Measurements from ENCODE around the gene PLN. TPM values are rescaled to one million over a fixed set of nuclear protein-coding genes. Genes with fewer than 3 reads are reported as not detected.

Gene PLN
- total RNA-seq, 1 experiment from 2014 or later: not detected

DNA sequence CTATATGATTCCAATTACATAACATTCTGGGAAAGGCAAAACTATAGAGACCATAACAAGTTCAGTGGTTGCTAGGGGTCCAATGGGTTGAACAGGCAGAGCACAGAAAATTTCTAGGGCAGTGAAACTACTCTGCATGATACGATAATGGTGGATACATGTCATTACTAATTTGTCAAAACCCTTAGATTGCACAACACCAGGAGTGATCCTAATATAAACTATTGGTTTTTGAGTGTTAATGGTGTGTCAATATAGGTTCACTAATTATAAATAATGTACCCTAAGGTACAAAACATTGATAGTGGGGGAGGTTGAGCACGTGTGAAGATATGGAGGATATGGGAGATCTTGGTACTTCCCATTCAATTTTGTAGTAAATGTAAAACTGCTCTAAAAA, 42.4 kb upstream of the PLN start:
- no peaks in the 10 kb centered on the region for H3K4me1 ChIP-seq
- H3K9me3 ChIP-seq: no peaks in the 10 kb centered on the region
- Mint-ChIP-seq H3K4me3 (ENCODE audit: unreplicated experiment) (no peak overlapping the region), H3K36me3 (ENCODE audit: insufficient read depth, unreplicated experiment) (no peaks in the 10 kb centered on the region), H3K9me3 (ENCODE audit: unreplicated experiment) (peaks cover 7% of the 10 kb centered on the region), H3K27ac (ENCODE audit: unreplicated experiment) (no peak overlapping the region), H3K27me3 (ENCODE audit: insufficient read depth, unreplicated experiment) (no peaks in the 10 kb centered on the region), H3K4me1 (ENCODE audit: low read depth, unreplicated experiment) (no peaks in the 10 kb centered on the region)
- BruUV-seq (replicated peaks): no TSS peak
- TF ChIP-seq, protein P1, sequence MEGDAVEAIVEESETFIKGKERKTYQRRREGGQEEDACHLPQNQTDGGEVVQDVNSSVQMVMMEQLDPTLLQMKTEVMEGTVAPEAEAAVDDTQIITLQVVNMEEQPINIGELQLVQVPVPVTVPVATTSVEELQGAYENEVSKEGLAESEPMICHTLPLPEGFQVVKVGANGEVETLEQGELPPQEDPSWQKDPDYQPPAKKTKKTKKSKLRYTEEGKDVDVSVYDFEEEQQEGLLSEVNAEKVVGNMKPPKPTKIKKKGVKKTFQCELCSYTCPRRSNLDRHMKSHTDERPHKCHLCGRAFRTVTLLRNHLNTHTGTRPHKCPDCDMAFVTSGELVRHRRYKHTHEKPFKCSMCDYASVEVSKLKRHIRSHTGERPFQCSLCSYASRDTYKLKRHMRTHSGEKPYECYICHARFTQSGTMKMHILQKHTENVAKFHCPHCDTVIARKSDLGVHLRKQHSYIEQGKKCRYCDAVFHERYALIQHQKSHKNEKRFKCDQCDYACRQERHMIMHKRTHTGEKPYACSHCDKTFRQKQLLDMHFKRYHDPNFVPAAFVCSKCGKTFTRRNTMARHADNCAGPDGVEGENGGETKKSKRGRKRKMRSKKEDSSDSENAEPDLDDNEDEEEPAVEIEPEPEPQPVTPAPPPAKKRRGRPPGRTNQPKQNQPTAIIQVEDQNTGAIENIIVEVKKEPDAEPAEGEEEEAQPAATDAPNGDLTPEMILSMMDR (IDR thresholded peaks at IDR 0.05; ENCODE audit: insufficient read depth in 1 of 2, low read depth in 1 of 2, low read length in 1 of 2, severe bottlenecking in 1 of 2, unreplicated experiment in 1 of 2): no peak
- H3K36me3 ChIP-seq (ENCODE audit: control insufficient read depth, insufficient read depth, low read length): no peaks in the 10 kb centered on the region
- POLR2A ChIA-PET: no interaction called here
- CTCF ChIA-PET: no interaction called here
- intact Hi-C loops (cut with micrococcal nuclease; ENCODE audit: unreplicated experiment): no loop called here
- H3K4me3 ChIP-seq (ENCODE audit: low read depth, low read length): no peak overlapping the region
- no peak for DNase-seq
- H3K27me3 ChIP-seq (replicated peaks; ENCODE audit: control insufficient read depth, insufficient read depth, low read length): no peaks in the 10 kb centered on the region

DNA sequence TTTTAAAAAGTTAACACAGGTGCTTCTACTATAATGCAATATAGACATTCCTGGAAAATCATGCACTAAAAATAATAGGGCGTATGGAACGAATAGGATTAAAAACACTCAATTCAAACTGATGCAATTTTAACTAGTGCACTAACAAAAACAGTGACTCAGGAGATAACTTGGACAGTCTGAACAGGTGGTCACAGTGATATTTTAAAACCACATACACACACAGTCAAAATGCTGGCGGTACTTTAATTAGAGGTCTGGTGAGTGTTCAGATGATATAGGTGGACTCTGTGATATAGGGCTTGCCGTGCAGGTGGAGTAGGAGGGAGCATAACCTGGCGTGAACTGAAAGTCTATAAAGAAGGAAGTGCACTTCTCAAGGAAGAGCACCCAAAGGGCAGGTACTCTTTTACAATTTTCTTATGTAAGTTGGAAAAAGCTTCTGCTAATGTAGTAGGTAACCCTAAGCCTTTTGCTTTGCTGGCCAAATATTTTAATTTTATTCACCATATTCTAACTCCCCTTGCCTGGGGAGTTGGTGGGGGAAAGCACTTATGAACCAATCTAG, 41.9 kb upstream of the PLN start:
- Mint-ChIP-seq H3K27ac (ENCODE audit: unreplicated experiment) (no peak overlapping the region), H3K9me3 (ENCODE audit: unreplicated experiment) (peaks cover 2% of the 10 kb centered on the region), H3K27me3 (ENCODE audit: insufficient read depth, unreplicated experiment) (no peaks in the 10 kb centered on the region), H3K4me1 (ENCODE audit: low read depth, unreplicated experiment) (no peaks in the 10 kb centered on the region), H3K4me3 (ENCODE audit: unreplicated experiment) (no peak overlapping the region), H3K36me3 (ENCODE audit: insufficient read depth, unreplicated experiment) (no peaks in the 10 kb centered on the region)
- POLR2A ChIA-PET: no interaction called here
- DNase-seq: no peak
- TF ChIP-seq, protein P1 (IDR thresholded peaks at IDR 0.05; ENCODE audit: insufficient read depth in 1 of 2, low read depth in 1 of 2, low read length in 1 of 2, severe bottlenecking in 1 of 2, unreplicated experiment in 1 of 2): no peak
- intact Hi-C loops (cut with micrococcal nuclease; ENCODE audit: unreplicated experiment): no loop called here
- H3K9me3 ChIP-seq: no peaks in the 10 kb centered on the region
- H3K27me3 ChIP-seq (replicated peaks; ENCODE audit: control insufficient read depth, insufficient read depth, low read length): no peaks in the 10 kb centered on the region
- CTCF ChIA-PET: no interaction called here
- H3K4me3 ChIP-seq (ENCODE audit: low read depth, low read length): no peak overlapping the region
- H3K4me1 ChIP-seq: no peaks in the 10 kb centered on the region
- no peaks in the 10 kb centered on the region for H3K36me3 ChIP-seq (ENCODE audit: control insufficient read depth, insufficient read depth, low read length)
- no TSS peak for BruUV-seq (replicated peaks)

DNA sequence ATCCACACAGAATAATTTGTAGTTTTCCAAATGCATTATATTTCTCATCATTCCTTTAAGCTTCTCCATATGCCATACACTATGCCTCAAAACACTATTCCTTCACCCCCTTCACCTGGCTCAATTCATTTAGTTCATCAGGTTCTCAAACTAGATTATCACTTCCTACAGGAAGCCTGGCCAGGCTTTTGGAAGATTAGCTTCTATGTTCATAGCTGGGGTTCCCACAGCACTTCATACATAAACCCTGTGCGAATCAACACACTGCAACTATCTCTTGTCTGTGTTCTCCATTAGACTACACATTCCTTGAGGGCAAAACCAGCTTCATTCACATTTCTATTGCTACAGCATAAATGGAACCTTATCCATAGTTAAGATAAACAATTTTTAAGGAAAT, 40.5 kb upstream of the PLN start:
- Histone ChIP-seq H3K27me3 (replicated peaks; ENCODE audit: control insufficient read depth, insufficient read depth, low read length) (no peaks in the 10 kb centered on the region), H3K4me3 (ENCODE audit: low read depth, low read length) (no peak overlapping the region), H3K4me1 (no peaks in the 10 kb centered on the region), H3K36me3 (ENCODE audit: control insufficient read depth, insufficient read depth, low read length) (no peaks in the 10 kb centered on the region), H3K9me3 (no peaks in the 10 kb centered on the region)
- DNase-seq: no peak
- no peak overlapping the region for H3K4me3 Mint-ChIP-seq (ENCODE audit: unreplicated experiment)
- intact Hi-C loops (cut with micrococcal nuclease; ENCODE audit: unreplicated experiment): loop anchor here (2.0 kb wide), 1 partner anchor 531 kb away; no protein-coding TSS in a partner anchor
- POLR2A ChIA-PET: no interaction called here
- no peak overlapping the region for H3K27ac Mint-ChIP-seq (ENCODE audit: unreplicated experiment)
- no peaks in the 10 kb centered on the region for H3K27me3 Mint-ChIP-seq (ENCODE audit: insufficient read depth, unreplicated experiment)
- CTCF ChIA-PET: no interaction called here
- H3K36me3 Mint-ChIP-seq (ENCODE audit: insufficient read depth, unreplicated experiment): no peaks in the 10 kb centered on the region
- TF ChIP-seq, protein P1 (IDR thresholded peaks at IDR 0.05; ENCODE audit: insufficient read depth in 1 of 2, low read depth in 1 of 2, low read length in 1 of 2, severe bottlenecking in 1 of 2, unreplicated experiment in 1 of 2): no peak
- no TSS peak for BruUV-seq (replicated peaks)
- no peaks in the 10 kb centered on the region for H3K4me1 Mint-ChIP-seq (ENCODE audit: low read depth, unreplicated experiment)
- H3K9me3 Mint-ChIP-seq (ENCODE audit: unreplicated experiment): no peaks in the 10 kb centered on the region

Measured in Caco-2 (cell line).